Measurements from ENCODE around the gene CFAP100. TPM values are rescaled to one million over a fixed set of nuclear protein-coding genes. Genes with fewer than 3 reads are reported as not detected.

The CFAP100 gene
- total and polyA plus RNA-seq, 7 experiments from 2014 or later = not detected

DNA sequence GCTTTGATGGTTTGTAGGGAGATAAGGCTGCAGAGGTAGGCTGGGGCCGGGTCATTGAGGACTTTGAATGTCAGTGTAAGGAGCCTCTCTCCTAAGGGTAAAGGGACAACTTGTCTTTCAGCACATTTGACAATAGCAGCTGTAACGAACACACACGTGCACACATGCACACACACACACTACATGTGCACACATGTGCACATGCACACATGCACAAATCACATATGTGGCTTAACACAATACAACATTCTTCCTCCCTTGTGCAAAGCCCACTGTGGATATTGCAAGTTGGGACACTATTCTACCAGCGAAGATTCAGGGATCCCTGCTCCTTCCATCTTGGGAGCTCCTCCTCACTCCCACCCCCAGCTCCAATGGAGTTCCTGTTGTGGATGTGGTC, 1.1 kb upstream of the CFAP100 start:
- H3K36me3 ChIP-seq (ENCODE audit: control insufficient read depth in 2 of 3, insufficient read depth in 3 of 3, low read length in 3 of 3) = no peaks in the 10 kb centered on the region
- DNase-seq = no peak
- intact Hi-C loops (cut with micrococcal nuclease) = no loop called here
- no peaks in the 10 kb centered on the region for H3K27me3 ChIP-seq (ENCODE audit: control insufficient read depth in 2 of 2, insufficient read depth in 2 of 2, low read length in 2 of 2)
- H3K4me1 Mint-ChIP-seq = peaks cover 0 to 9% (median 5%) of the 10 kb centered on the region in 7 donors
- H3K27me3 Mint-ChIP-seq = peaks cover 52 to 62% (median 55%) of the 10 kb centered on the region in 5 donors
- no peak overlapping the region for H3K27ac ChIP-seq (ENCODE audit: low read depth, low read length)
- H3K4me3 Mint-ChIP-seq = no peak overlapping the region
- no peaks in the 10 kb centered on the region for H3K36me3 Mint-ChIP-seq
- no peak overlapping the region for H3K27ac Mint-ChIP-seq
- no peak overlapping the region for H3K4me3 ChIP-seq (ENCODE audit: low read length)
- H3K9me3 Mint-ChIP-seq = no peaks in the 10 kb centered on the region
- ChIA-PET POLR2A (no interaction called here), CTCF (no interaction called here)
- no peak for ATAC-seq
- no peaks in the 10 kb centered on the region for H3K9me3 ChIP-seq (ENCODE audit: control insufficient read depth in 2 of 3, low read length in 3 of 3)
- H3K4me1 ChIP-seq (ENCODE audit: control insufficient read depth in 2 of 2, insufficient read depth in 2 of 2, low read length in 2 of 2) = no peaks in the 10 kb centered on the region

GRCh38 chr3:126394977-126395321, 240 bp downstream of the CFAP100 start:
- Histone ChIP-seq H3K9me3 (ENCODE audit: control insufficient read depth in 2 of 3, low read length in 3 of 3) (no peaks in the 10 kb centered on the region), H3K36me3 (ENCODE audit: control insufficient read depth in 2 of 3, insufficient read depth in 3 of 3, low read length in 3 of 3) (no peaks in the 10 kb centered on the region), H3K27ac (ENCODE audit: low read depth, low read length) (no peak overlapping the region), H3K4me1 (ENCODE audit: control insufficient read depth in 2 of 2, insufficient read depth in 2 of 2, low read length in 2 of 2) (no peaks in the 10 kb centered on the region), H3K4me3 (ENCODE audit: low read length) (no peak overlapping the region), H3K27me3 (ENCODE audit: control insufficient read depth in 2 of 2, insufficient read depth in 2 of 2, low read length in 2 of 2) (no peaks in the 10 kb centered on the region)
- no peak overlapping the region for H3K4me3 Mint-ChIP-seq
- H3K27ac Mint-ChIP-seq = no peak overlapping the region
- ATAC-seq (no peak), DNase-seq (no peak)
- H3K4me1 Mint-ChIP-seq = peaks cover 0 to 3% (median 0%) of the 10 kb centered on the region in 7 donors
- H3K27me3 Mint-ChIP-seq = peaks cover 43 to 53% (median 45%) of the 10 kb centered on the region in 5 donors
- no peaks in the 10 kb centered on the region for H3K36me3 Mint-ChIP-seq
- ChIA-PET CTCF (no interaction called here), POLR2A (no interaction called here)
- H3K9me3 Mint-ChIP-seq = peaks cover 0 to 2% (median 0%) of the 10 kb centered on the region in 11 donors
- intact Hi-C loops (cut with micrococcal nuclease) = no loop called here

DNA sequence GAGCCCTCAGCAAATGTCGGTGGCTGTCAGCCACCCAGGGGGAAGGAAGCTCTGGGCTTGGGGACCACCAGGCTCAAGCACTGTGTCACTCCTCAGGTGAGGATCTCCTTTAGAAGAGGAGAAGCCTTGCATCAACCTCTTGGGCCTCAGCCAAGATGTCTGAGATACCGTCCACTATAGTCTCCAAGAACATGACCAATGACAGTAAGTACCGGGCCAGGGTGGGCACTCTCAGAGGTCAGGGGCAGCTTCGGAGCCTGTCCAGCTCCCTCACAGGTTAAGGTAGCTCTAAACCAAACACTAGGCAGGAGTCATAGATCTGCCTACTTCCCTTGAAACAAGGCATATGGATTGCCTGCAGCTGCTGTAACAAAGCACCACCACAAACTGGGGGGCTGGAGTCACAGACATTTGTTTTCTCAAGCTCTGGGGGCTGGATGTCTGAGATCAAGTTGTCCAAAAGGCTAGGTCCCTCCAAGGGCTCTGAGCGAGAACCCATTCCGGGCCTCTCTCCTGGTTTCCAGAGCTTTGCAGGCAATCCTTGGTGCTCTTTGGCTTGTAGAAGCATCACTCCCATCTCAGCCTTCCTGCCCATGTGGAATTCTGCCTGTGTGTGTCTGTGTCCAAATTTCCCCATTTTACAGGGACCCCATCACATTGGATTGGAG, 1.3 kb downstream of the CFAP100 start:
- Mint-ChIP-seq H3K36me3 (no peaks in the 10 kb centered on the region), H3K9me3 (peaks cover 0 to 2% (median 0%) of the 10 kb centered on the region in 11 donors), H3K4me3 (no peak overlapping the region), H3K27me3 (peaks cover 34 to 43% (median 41%) of the 10 kb centered on the region in 5 donors), H3K27ac (no peak overlapping the region), H3K4me1 (no peaks in the 10 kb centered on the region)
- DNase-seq (no peak), ATAC-seq (no peak)
- no peak overlapping the region for H3K27ac ChIP-seq (ENCODE audit: low read depth, low read length)
- H3K4me1 ChIP-seq (ENCODE audit: control insufficient read depth in 2 of 2, insufficient read depth in 2 of 2, low read length in 2 of 2) = no peaks in the 10 kb centered on the region
- ChIA-PET POLR2A (no interaction called here), CTCF (no interaction called here)
- intact Hi-C loops (cut with micrococcal nuclease) = no loop called here
- no peak overlapping the region for H3K4me3 ChIP-seq (ENCODE audit: low read length)
- no peaks in the 10 kb centered on the region for H3K36me3 ChIP-seq (ENCODE audit: control insufficient read depth in 2 of 3, insufficient read depth in 3 of 3, low read length in 3 of 3)
- H3K9me3 ChIP-seq (ENCODE audit: control insufficient read depth in 2 of 3, low read length in 3 of 3) = no peaks in the 10 kb centered on the region
- H3K27me3 ChIP-seq (ENCODE audit: control insufficient read depth in 2 of 2, insufficient read depth in 2 of 2, low read length in 2 of 2) = no peaks in the 10 kb centered on the region

GRCh38 chr3:126396536-126396935, 1.8 kb downstream of the CFAP100 start:
- H3K4me3 Mint-ChIP-seq = no peak overlapping the region
- Histone ChIP-seq H3K27ac (ENCODE audit: low read depth, low read length) (no peak overlapping the region), H3K36me3 (ENCODE audit: control insufficient read depth in 2 of 3, insufficient read depth in 3 of 3, low read length in 3 of 3) (no peaks in the 10 kb centered on the region), H3K9me3 (ENCODE audit: control insufficient read depth in 2 of 3, low read length in 3 of 3) (no peaks in the 10 kb centered on the region), H3K4me1 (ENCODE audit: control insufficient read depth in 2 of 2, insufficient read depth in 2 of 2, low read length in 2 of 2) (no peaks in the 10 kb centered on the region), H3K4me3 (ENCODE audit: low read length) (no peak overlapping the region), H3K27me3 (ENCODE audit: control insufficient read depth in 2 of 2, insufficient read depth in 2 of 2, low read length in 2 of 2) (no peaks in the 10 kb centered on the region)
- ChIA-PET CTCF (no interaction called here), POLR2A (no interaction called here)
- no peak for DNase-seq
- no peak for ATAC-seq
- peaks cover 29 to 41% (median 35%) of the 10 kb centered on the region in 5 donors for H3K27me3 Mint-ChIP-seq
- H3K9me3 Mint-ChIP-seq = peaks cover 0 to 2% (median 0%) of the 10 kb centered on the region in 11 donors
- no peaks in the 10 kb centered on the region for H3K36me3 Mint-ChIP-seq
- intact Hi-C loops (cut with micrococcal nuclease) = no loop called here
- no peak overlapping the region for H3K27ac Mint-ChIP-seq
- no peaks in the 10 kb centered on the region for H3K4me1 Mint-ChIP-seq

DNA sequence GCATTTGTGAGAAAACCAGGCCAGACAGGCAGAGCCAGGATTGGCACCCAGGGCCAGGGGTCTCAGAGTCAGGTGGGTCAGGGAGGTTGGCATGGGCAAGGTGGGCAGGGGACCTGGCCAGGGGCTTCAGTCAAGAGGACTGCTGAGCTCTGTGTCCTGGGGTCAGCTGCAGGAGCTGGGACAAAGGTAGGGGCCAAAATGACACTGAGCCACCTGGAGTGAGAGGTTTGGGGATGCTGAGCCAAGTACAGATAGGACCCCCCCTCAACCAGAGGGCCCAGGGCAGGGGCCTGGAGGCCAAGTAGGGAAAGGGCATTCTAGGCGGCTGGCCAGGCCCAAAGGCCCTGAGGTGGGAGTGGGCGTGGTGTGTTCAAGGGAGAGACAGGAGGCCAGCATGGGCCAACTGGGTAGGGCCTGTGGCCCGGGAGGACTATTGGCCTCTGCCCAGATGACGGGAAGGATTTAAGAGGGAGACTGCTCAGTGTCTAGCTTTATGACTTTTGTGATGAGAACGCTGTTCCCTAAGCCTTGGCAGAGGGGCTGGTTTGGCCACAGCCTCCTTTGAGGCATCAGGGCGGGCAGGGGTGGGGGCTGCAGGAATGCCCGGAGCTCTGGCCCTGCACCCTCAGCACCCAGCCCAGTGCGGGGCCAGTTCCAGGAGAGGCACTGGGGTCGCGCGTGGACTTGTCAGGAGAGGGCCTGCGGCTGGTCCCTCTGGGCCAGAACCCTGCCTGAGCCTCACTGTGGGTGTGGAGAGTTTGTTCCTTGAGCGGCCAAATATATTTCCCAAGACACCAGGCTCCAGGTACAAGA, 3.1 kb downstream of the CFAP100 start:
- Histone ChIP-seq H3K9me3 (ENCODE audit: control insufficient read depth in 2 of 3, low read length in 3 of 3) (no peaks in the 10 kb centered on the region), H3K27me3 (ENCODE audit: control insufficient read depth in 2 of 2, insufficient read depth in 2 of 2, low read length in 2 of 2) (no peaks in the 10 kb centered on the region), H3K4me1 (ENCODE audit: control insufficient read depth in 2 of 2, insufficient read depth in 2 of 2, low read length in 2 of 2) (no peaks in the 10 kb centered on the region), H3K36me3 (ENCODE audit: control insufficient read depth in 2 of 3, insufficient read depth in 3 of 3, low read length in 3 of 3) (no peaks in the 10 kb centered on the region), H3K27ac (ENCODE audit: low read depth, low read length) (no peak overlapping the region), H3K4me3 (ENCODE audit: low read length) (no peak overlapping the region)
- intact Hi-C loops (cut with micrococcal nuclease) = no loop called here
- no peak overlapping the region for H3K27ac Mint-ChIP-seq
- peaks cover 0 to 2% (median 0%) of the 10 kb centered on the region in 11 donors for H3K9me3 Mint-ChIP-seq
- ChIA-PET CTCF (no interaction called here), POLR2A (no interaction called here)
- no peaks in the 10 kb centered on the region for H3K36me3 Mint-ChIP-seq
- H3K4me1 Mint-ChIP-seq = no peaks in the 10 kb centered on the region
- ATAC-seq = no peak
- H3K27me3 Mint-ChIP-seq = peaks cover 22 to 39% (median 27%) of the 10 kb centered on the region in 5 donors
- DNase-seq = no peak
- no peak overlapping the region for H3K4me3 Mint-ChIP-seq

GRCh38 chr3:126398423-126399350, 4.0 kb downstream of the CFAP100 start:
- no peak overlapping the region for H3K4me3 ChIP-seq (ENCODE audit: low read length)
- intact Hi-C loops (cut with micrococcal nuclease) = no loop called here
- CTCF ChIA-PET = no interaction called here
- Mint-ChIP-seq H3K36me3 (no peaks in the 10 kb centered on the region), H3K9me3 (peaks cover 0 to 2% (median 0%) of the 10 kb centered on the region in 11 donors), H3K27ac (no peak overlapping the region), H3K4me3 (no peak overlapping the region), H3K4me1 (no peaks in the 10 kb centered on the region), H3K27me3 (peaks cover 14 to 34% (median 18%) of the 10 kb centered on the region in 5 donors)
- H3K36me3 ChIP-seq (ENCODE audit: control insufficient read depth in 2 of 3, insufficient read depth in 3 of 3, low read length in 3 of 3) = no peaks in the 10 kb centered on the region
- ATAC-seq (no peak), DNase-seq (no peak)
- no peaks in the 10 kb centered on the region for H3K27me3 ChIP-seq (ENCODE audit: control insufficient read depth in 2 of 2, insufficient read depth in 2 of 2, low read length in 2 of 2)
- no peak overlapping the region for H3K27ac ChIP-seq (ENCODE audit: low read depth, low read length)
- POLR2A ChIA-PET = no interaction called here
- no peaks in the 10 kb centered on the region for H3K4me1 ChIP-seq (ENCODE audit: control insufficient read depth in 2 of 2, insufficient read depth in 2 of 2, low read length in 2 of 2)
- no peaks in the 10 kb centered on the region for H3K9me3 ChIP-seq (ENCODE audit: control insufficient read depth in 2 of 3, low read length in 3 of 3)

Measured in naive thymus-derived CD4-positive, alpha-beta T cell (primary cell).